H1 (cell line): ENCODE results near the gene DSG2. TPM values are rescaled to one million over a fixed set of nuclear protein-coding genes. Genes with fewer than 3 reads are reported as not detected.

Source experiments
- CTCF ChIA-PET: fragments of 300-600 bp; sonication (Branson Sonifier 250); formaldehyde crosslinking; loops from one replicate; lab custom pipeline; 2021; ENCODE audit not compliant: partially characterized antibody; lab: Charles Lee
- POLR2A ChIA-PET: fragments of 300-600 bp; sonication (Branson Sonifier 250); formaldehyde crosslinking; loops from one replicate; lab custom pipeline; 2021; ENCODE audit warnings: inconsistent platforms; ENCODE audit not compliant: partially characterized antibody; lab: Charles Lee
- DNase-seq, 2 experiments: peaks; one replicate each; pipeline versions ENCODE4 v3.0.0 to v3.0.0-alpha.2; 2010 to 2022; ENCODE audit warnings: low spot score in 2 of 2, low read depth in 1 of 2, mixed read lengths in 1 of 2
- FAIRE-seq: peaks from 2 replicates; lab custom pipeline; 2011; peaks lifted over from hg19 to GRCh38; lab: Jason Lieb, UNC
- H2AFZ ChIP-seq: 2 replicates; pipeline ENCODE4 v1.8.1; 2012; ENCODE audit warnings: low read length, inconsistent platforms
- H2AK5ac ChIP-seq: 2 replicates; pipeline ENCODE4 v1.6.1; 2013; ENCODE audit warnings: low read depth, low read length
- H2BK120ac ChIP-seq: replicated peaks from 2 replicates; pipeline ENCODE3; 2013; ENCODE audit warnings: low read depth, low read length, inconsistent platforms
- H2BK12ac ChIP-seq: 2 replicates; pipeline ENCODE4 v1.6.1; 2013; ENCODE audit warnings: low read depth, low read length
- H2BK15ac ChIP-seq: 2 replicates; pipeline ENCODE4 v1.6.1; 2013; ENCODE audit warnings: low read length
- H2BK20ac ChIP-seq: 2 replicates; pipeline ENCODE4 v1.6.1; 2013; ENCODE audit warnings: low read length
- H2BK5ac ChIP-seq: 2 replicates; pipeline ENCODE4 v1.6.1; 2013; ENCODE audit warnings: low read depth, low read length
- H3K14ac ChIP-seq: 2 replicates; pipeline ENCODE4 v1.6.1; 2013; ENCODE audit warnings: inconsistent platforms; ENCODE audit not compliant: insufficient read length
- H3K18ac ChIP-seq: 2 replicates; pipeline ENCODE4 v1.6.1; 2013; ENCODE audit warnings: low read length; ENCODE audit errors: extremely low read depth
- H3K23ac ChIP-seq: 2 replicates; pipeline ENCODE4 v1.6.1; 2013; ENCODE audit warnings: inconsistent platforms; ENCODE audit not compliant: insufficient read length
- H3K23me2 ChIP-seq: 2 replicates; pipeline ENCODE4 v1.6.1; 2013; ENCODE audit warnings: low read depth, low read length
- H3K27ac ChIP-seq: 2 replicates; pipeline ENCODE4 v1.6.1; 2011; ENCODE audit warnings: low read depth, low read length, inconsistent platforms
- H3K27me3 ChIP-seq, 4 experiments: replicated peaks in 1 of 4; 1 replicate in 1 of 4; 2 replicates in 3 of 4; pipeline versions ENCODE4 v1.6.1 to v1.8.1; 2011 to 2013; ENCODE audit warnings: low read length in 3 of 4, mild to moderate bottlenecking in 3 of 4, inconsistent platforms in 2 of 4, mixed read lengths in 2 of 4, moderate library complexity in 1 of 4; ENCODE audit not compliant: control insufficient read depth in 3 of 4, insufficient read depth in 3 of 4; ENCODE audit errors: extremely low read depth in 1 of 4
- H3K36me3 ChIP-seq, 4 experiments: 2 replicates each; pipeline versions ENCODE4 v1.6.1 to v1.8.1; 2011 to 2013; ENCODE audit warnings: mild to moderate bottlenecking in 4 of 4, low read length in 3 of 4, moderate library complexity in 2 of 4, control low read depth in 1 of 4, inconsistent platforms in 1 of 4; ENCODE audit not compliant: insufficient read depth in 4 of 4, control insufficient read depth in 2 of 4
- H3K4ac ChIP-seq: replicated peaks from 2 replicates; pipeline ENCODE3; 2013; ENCODE audit warnings: low read length, low read depth, mixed read lengths, inconsistent platforms; ENCODE audit not compliant: insufficient read length
- H3K4me1 ChIP-seq, 4 experiments: replicated peaks in 1 of 4; 1 replicate in 1 of 4; 2 replicates in 3 of 4; pipeline versions ENCODE4 v1.6.1 to v1.8.1; 2011 to 2013; ENCODE audit warnings: low read length in 3 of 4, inconsistent platforms in 2 of 4, mixed read lengths in 1 of 4; ENCODE audit not compliant: insufficient read depth in 4 of 4, control insufficient read depth in 3 of 4
- H3K4me2 ChIP-seq, 2 experiments: 2 replicates each; pipeline versions ENCODE4 v1.6.1 to v1.8.1; 2011 to 2013; ENCODE audit warnings: low read depth in 2 of 2, low read length in 2 of 2, control low read depth in 1 of 2, inconsistent platforms in 1 of 2, mild to moderate bottlenecking in 1 of 2; ENCODE audit not compliant: insufficient read depth in 1 of 2
- H3K4me3 ChIP-seq, 4 experiments: fragments of 200-600, 300-600 bp in 1 of 4; sonication (generic), shearing (Covaris generic), sonication (Bioruptor Twin) in 1 of 4; 2 replicates each; pipeline versions ENCODE4 v1.5.1 to v1.8.1; 2011 to 2016; ENCODE audit warnings: low read length in 4 of 4, low read depth in 3 of 4, control low read depth in 2 of 4, inconsistent platforms in 2 of 4, mild to moderate bottlenecking in 2 of 4, mixed read lengths in 1 of 4, moderate library complexity in 1 of 4; ENCODE audit not compliant: insufficient read depth in 2 of 4; ENCODE audit errors: extremely low read depth in 1 of 4
- H3K56ac ChIP-seq: replicated peaks from 2 replicates; pipeline ENCODE3; 2013; ENCODE audit warnings: low read depth, mild to moderate bottlenecking, mixed read lengths, low read length, inconsistent platforms; ENCODE audit not compliant: insufficient read length
- H3K79me1 ChIP-seq: 2 replicates; pipeline ENCODE4 v1.6.1; 2013; ENCODE audit warnings: low read depth, low read length, control low read depth
- H3K79me2 ChIP-seq, 2 experiments: 2 replicates each; pipeline versions ENCODE4 v1.6.1 to v1.8.1; 2012 to 2013; ENCODE audit warnings: low read length in 2 of 2, mild to moderate bottlenecking in 2 of 2, inconsistent platforms in 1 of 2; ENCODE audit not compliant: insufficient read depth in 2 of 2, control insufficient read depth in 1 of 2
- H3K9ac ChIP-seq, 4 experiments: replicated peaks in 1 of 4; 1 replicate in 1 of 4; 2 replicates in 3 of 4; pipeline versions ENCODE4 v1.6.1 to v1.8.1; 2011 to 2013; ENCODE audit warnings: low read depth in 3 of 4, low read length in 3 of 4, control low read depth in 2 of 4, mild to moderate bottlenecking in 2 of 4, moderate library complexity in 2 of 4, inconsistent platforms in 1 of 4; ENCODE audit errors: extremely low read depth in 1 of 4
- H3K9me3 ChIP-seq, 2 experiments: 2 replicates each; pipeline versions ENCODE4 v1.6.1 to v1.8.1; 2012 to 2013; ENCODE audit warnings: mild to moderate bottlenecking in 2 of 2, moderate library complexity in 2 of 2, control low read depth in 1 of 2, inconsistent platforms in 1 of 2, low read depth in 1 of 2, low read length in 1 of 2, mixed read lengths in 1 of 2; ENCODE audit not compliant: insufficient read depth in 2 of 2
- H4K20me1 ChIP-seq, 2 experiments: replicated peaks in 1 of 2; 2 replicates each; pipeline versions ENCODE3 to v1.8.1; 2011 to 2013; ENCODE audit warnings: inconsistent platforms in 2 of 2, low read length in 2 of 2, mild to moderate bottlenecking in 1 of 2; ENCODE audit not compliant: insufficient read depth in 2 of 2, control insufficient read depth in 1 of 2
- H4K5ac ChIP-seq: 2 replicates; pipeline ENCODE4 v1.6.1; 2013; ENCODE audit warnings: low read length, low read depth, mixed read lengths, inconsistent platforms; ENCODE audit not compliant: insufficient read length
- H4K8ac ChIP-seq: 2 replicates; pipeline ENCODE4 v1.8.0; 2013; ENCODE audit warnings: mild to moderate bottlenecking, moderate library complexity, low read length, inconsistent platforms; ENCODE audit not compliant: insufficient read depth; ENCODE audit errors: extremely low read depth
- H4K91ac ChIP-seq: replicated peaks from 2 replicates; pipeline ENCODE3; 2013; ENCODE audit warnings: low read length, mixed read lengths, inconsistent platforms; ENCODE audit not compliant: insufficient read length
- BRCA1 ChIP-seq: IDR thresholded peaks from 2 replicates; pipeline ENCODE4 v1.6.1; 2012; ENCODE audit warnings: low read depth, low read length, improper control_type of control experiment
- CHD1 ChIP-seq: IDR thresholded peaks from 2 replicates; pipeline ENCODE4 v1.6.1; 2012; ENCODE audit warnings: low read depth, low read length, improper control_type of control experiment
- CHD2 ChIP-seq: IDR thresholded peaks from 2 replicates; pipeline ENCODE4 v1.6.1; 2012; ENCODE audit warnings: low read length, improper control_type of control experiment
- CTBP2 ChIP-seq: IDR thresholded peaks from 2 replicates; pipeline ENCODE4 v1.7.0; 2011; ENCODE audit warnings: borderline replicate concordance, mild to moderate bottlenecking, moderate library complexity, mixed read lengths, low read length; ENCODE audit not compliant: insufficient read depth, insufficient read length
- GTF2F1 ChIP-seq: IDR thresholded peaks from 2 replicates; pipeline ENCODE4 v1.6.1; 2012; ENCODE audit warnings: low read depth, low read length, improper control_type of control experiment, borderline replicate concordance
- HDAC2 ChIP-seq, 2 experiments: fragments of 300-600 bp in 1 of 2; sonication (generic) in 1 of 2; IDR thresholded peaks; 2 replicates each; pipeline ENCODE4 v1.6.1; 2011 to 2012; ENCODE audit warnings: low read depth in 2 of 2, low read length in 2 of 2, mild to moderate bottlenecking in 2 of 2, moderate library complexity in 2 of 2, borderline replicate concordance in 1 of 2, inconsistent platforms in 1 of 2
- KDM5A ChIP-seq: fragments of 200-600 bp; IDR thresholded peaks from 2 replicates; pipeline ENCODE4 v1.7.1; 2012; ENCODE audit warnings: mild to moderate bottlenecking, low read length, inconsistent platforms, mixed read lengths
- POLR2A ChIP-seq, 2 experiments: IDR thresholded peaks; 1 replicate in 1 of 2; 2 replicates in 1 of 2; pipeline ENCODE4 v1.6.1; 2011; ENCODE audit warnings: low read depth in 2 of 2, low read length in 2 of 2, mild to moderate bottlenecking in 2 of 2; ENCODE audit errors: control extremely low read depth in 1 of 2
- SRF ChIP-seq: IDR thresholded peaks from 2 replicates; pipeline ENCODE4 v1.6.1; 2011; ENCODE audit warnings: mild to moderate bottlenecking, low read depth, low read length, moderate library complexity
- WGBS, 2 experiments: shearing (Covaris generic) in 1 of 2; methylation state at CpG; one replicate each; pipeline versions ENCODE4 v1.1.6 to v1.1.7; 2013 to 2015; ENCODE audit warnings: low lambda C conversion rate in 2 of 2, mixed read lengths in 2 of 2, inconsistent platforms in 1 of 2, low coverage in 1 of 2, missing lambda C conversion rate in 1 of 2; ENCODE audit not compliant: insufficient replicate concordance in 2 of 2, insufficient coverage in 1 of 2, insufficient read length in 1 of 2; ENCODE audit errors: extremely low coverage in 1 of 2, missing lambda C conversion rate in 1 of 2; 5-methylcytosine and 5-hydroxymethylcytosine counted together
- polyA plus RNA-seq, 7 experiments: library from polyadenylated mRNA; depleted of rRNA in 3 of 7; stranded (reverse) in 5 of 7; unstranded in 2 of 7; fragments of >200 nt in 5 of 7; fragments of 200-250 nt in 2 of 7; gene quantifications; 1 replicate in 5 of 7; 2 replicates in 1 of 7; 4 replicates in 1 of 7; pipeline versions ENCODE4 v1.2.1 to v1.2.3, GENCODE V29; 2011 to 2013; ENCODE audit warnings: missing spikeins in 2 of 7, mixed read lengths in 2 of 7
- total RNA-seq: library from RNA; stranded (reverse); fragmentation: NEBNext Ultra II Directional; extraction: Animal tissue kit (Norgen Biotek cat#: 25700); gene quantifications from 2 replicates; pipeline ENCODE4 v1.2.1, GENCODE V29; 2021

Gene DSG2
- total and polyA plus RNA-seq, 2 of the 8 experiments (the other 6 are each of a cell fraction or from before 2014, with no cell fraction given): 60.1 to 144 TPM

- H2AK5ac ChIP-seq: no peak overlapping the region
- no peak overlapping the region for H2BK120ac ChIP-seq
- H3K23me2 ChIP-seq: no peaks in the 10 kb centered on the region
- POLR2A ChIA-PET: interaction anchor here (0.9 kb wide), 1 partner anchor 167 kb away, joined by 3 read pairs; no protein-coding TSS in a partner anchor
- H4K5ac ChIP-seq: no peak overlapping the region
- H3K9me3 ChIP-seq: no peaks in the 10 kb centered on the region
- H3K4me3 ChIP-seq: no peak overlapping the region
- CTCF ChIA-PET: interaction anchor here (0.9 to 4.1 kb wide), 13 partner anchors 9 to 422 kb away, joined by 3 to 22 read pairs (median 4); no protein-coding TSS in a partner anchor
- H2BK20ac ChIP-seq: no peak overlapping the region
- no peak overlapping the region for H2BK15ac ChIP-seq
- H2BK5ac ChIP-seq: no peak overlapping the region
- WGBS, 2 experiments: 84% methylated on average over 5 of the region's 5 CpGs; no CpG with 5 or more reads in 1 of the 2 experiments
- H3K79me2 ChIP-seq: no peaks in the 10 kb centered on the region
- TF ChIP-seq POLR2A (IDR thresholded peaks at IDR 0.05; ENCODE audit: control extremely low read depth in 1 of 2, low read depth in 2 of 2, low read length in 2 of 2) (no peak), CHD1 (no peak), HDAC2 (IDR thresholded peaks at IDR 0.05; ENCODE audit: borderline replicate concordance in 1 of 2, low read depth in 2 of 2, low read length in 2 of 2) (no peak), CTBP2 (no peak), GTF2F1 (no peak), KDM5A (no peak), CHD2 (no peak), SRF (no peak), BRCA1 (no peak)
- no peak overlapping the region for H4K91ac ChIP-seq
- no peak overlapping the region for H2AFZ ChIP-seq
- H3K14ac ChIP-seq: no peak overlapping the region
- H3K23ac ChIP-seq: no peak overlapping the region
- no peak for DNase-seq
- no peak overlapping the region for H2BK12ac ChIP-seq
- H3K9ac ChIP-seq: no peak overlapping the region
- no peaks in the 10 kb centered on the region for H4K20me1 ChIP-seq
- peaks cover 1 to 9% (median 2%) of the 10 kb centered on the region in 4 experiments; a peak in 3 of 7 replicates for H3K4me1 ChIP-seq
- H3K36me3 ChIP-seq: no peaks in the 10 kb centered on the region
- H3K4me2 ChIP-seq: no peak overlapping the region
- no peak overlapping the region for H3K18ac ChIP-seq
- H3K56ac ChIP-seq: no peak overlapping the region
- H3K4ac ChIP-seq: no peak overlapping the region
- H3K27me3 ChIP-seq: no peaks in the 10 kb centered on the region
- H3K27ac ChIP-seq: no peak overlapping the region
- H4K8ac ChIP-seq: no peak overlapping the region
- H3K79me1 ChIP-seq: no peaks in the 10 kb centered on the region
- no peak for FAIRE-seq
These were observed 56.8 kb downstream of the DSG2 start for GRCh38 chr18:31554776-31555175.
